Activated T-helper 2 cell treated with anti-CD3 and anti-CD28 coated beads, Interferon-gamma antibody, Interleukin-2, Interleukin-4, amounts not matched to agents 10 μg/mL and 5 μg/mL and 100 μg/mL, durations not matched to agents 14 hours and 24 hours and 36 hours (primary cell): ENCODE measurements around the gene UQCRHL. TPM values are rescaled to one million over a fixed set of nuclear protein-coding genes. Genes with fewer than 3 reads are reported as not detected.
"Not testable (repeated sequence)": the region's sequence is repeated elsewhere in the genome, so short reads cannot be mapped to it uniquely, and the experiment has no call there.

Experiments used
- DNase-seq: peaks from one replicate; pipeline ENCODE4 v3.0.0; 2021; ENCODE audit warnings: low spot score
- H3K27ac Mint-ChIP-seq: one replicate; pipeline ENCODE4 v1.8.0; 2021; ENCODE audit warnings: mixed read lengths
- H3K27me3 Mint-ChIP-seq: one replicate; pipeline ENCODE4 v1.8.0; 2021; ENCODE audit warnings: low read depth, mixed read lengths
- H3K36me3 Mint-ChIP-seq: one replicate; pipeline ENCODE4 v1.8.0; 2021; ENCODE audit warnings: low read depth, mixed read lengths
- H3K4me1 Mint-ChIP-seq: one replicate; pipeline ENCODE4 v1.8.0; 2021; ENCODE audit warnings: low read depth, mixed read lengths
- H3K4me3 Mint-ChIP-seq: one replicate; pipeline ENCODE4 v1.8.0; 2021; ENCODE audit warnings: low read depth, mild to moderate bottlenecking, moderate library complexity, mixed read lengths
- H3K9me3 Mint-ChIP-seq: one replicate; pipeline ENCODE4 v1.8.0; 2021; ENCODE audit warnings: mixed read lengths
- intact Hi-C: fragments of 100-400 bp; cut with micrococcal nuclease; formaldehyde crosslinking; loops from one replicate; pipeline ENCODE4 v1.15.1; 2023
- total RNA-seq: library from RNA; stranded (reverse); gene quantifications from 2 replicates; pipeline ENCODE4 v1.2.3, GENCODE V29; 2022

The UQCRHL gene
- total RNA-seq, 1 donor from 2014 or later = 1.5 TPM

DNA sequence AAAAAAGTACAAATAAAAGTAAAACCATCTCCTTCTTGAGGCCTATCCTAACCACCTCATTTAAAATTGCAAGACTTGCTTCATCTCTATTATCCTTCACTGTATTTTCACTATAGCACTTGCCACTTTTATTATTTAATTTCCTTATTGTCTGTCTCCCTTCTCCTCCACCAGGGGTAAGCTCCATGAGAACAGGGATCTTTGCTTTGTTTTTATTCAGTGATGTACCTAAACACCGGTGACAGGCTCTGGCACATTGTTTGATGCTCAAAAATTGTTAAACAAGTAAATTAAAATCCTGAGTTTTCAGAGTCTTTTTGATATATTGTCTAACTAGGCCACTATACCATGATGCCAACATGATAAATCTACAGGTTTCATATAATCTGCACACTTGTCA, 22.8 kb upstream of the UQCRHL start:
- Mint-ChIP-seq H3K4me3 (no peak overlapping the region), H3K4me1 (peaks cover 22% of the 10 kb centered on the region), H3K27me3 (no peaks in the 10 kb centered on the region), H3K27ac (no peak overlapping the region), H3K36me3 (peaks cover 9% of the 10 kb centered on the region), H3K9me3 (no peaks in the 10 kb centered on the region)
- no peak for DNase-seq
- intact Hi-C loops = no loop called here

- DNase-seq, H3K36me3 Mint-ChIP-seq, H3K27ac Mint-ChIP-seq, H3K9me3 Mint-ChIP-seq, H3K27me3 Mint-ChIP-seq, H3K4me3 Mint-ChIP-seq, intact Hi-C loops: not testable (repeated sequence)
- H3K4me1 Mint-ChIP-seq = peaks cover 22% of the 10 kb centered on the region
Observed at GRCh38 chr1:15828931-15829330, 21.5 kb upstream of the UQCRHL start.

DNA sequence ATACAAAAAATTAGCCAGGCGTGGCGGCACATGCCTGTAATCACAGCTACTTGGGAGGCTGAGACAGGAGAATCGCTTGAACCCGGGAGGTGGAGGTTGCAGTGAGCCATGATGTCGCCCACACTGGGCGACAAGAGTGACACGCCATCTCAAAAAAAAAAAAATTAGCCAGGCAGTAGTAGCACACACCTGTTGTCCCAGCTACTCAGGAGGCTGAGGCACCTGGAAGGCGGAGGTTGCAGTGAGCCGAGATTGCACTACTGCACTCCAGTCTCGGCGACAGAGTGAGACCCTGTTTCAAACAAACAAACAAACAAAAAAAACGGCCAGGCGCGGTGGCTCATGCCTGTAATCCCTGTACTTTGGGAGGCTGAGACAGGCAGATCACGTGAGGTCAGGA, 20.1 kb upstream of the UQCRHL start:
- H3K27me3 Mint-ChIP-seq, intact Hi-C loops, H3K9me3 Mint-ChIP-seq, DNase-seq, H3K27ac Mint-ChIP-seq, H3K4me3 Mint-ChIP-seq, H3K36me3 Mint-ChIP-seq: not testable (repeated sequence)
- H3K4me1 Mint-ChIP-seq = peaks cover 17% of the 10 kb centered on the region

- peaks cover 4% of the 10 kb centered on the region for H3K36me3 Mint-ChIP-seq
- no peaks in the 10 kb centered on the region for H3K9me3 Mint-ChIP-seq
- no peaks in the 10 kb centered on the region for H3K27me3 Mint-ChIP-seq
Observed at GRCh38 chr1:15826810-15827507, 19.5 kb upstream of the UQCRHL start.

DNA sequence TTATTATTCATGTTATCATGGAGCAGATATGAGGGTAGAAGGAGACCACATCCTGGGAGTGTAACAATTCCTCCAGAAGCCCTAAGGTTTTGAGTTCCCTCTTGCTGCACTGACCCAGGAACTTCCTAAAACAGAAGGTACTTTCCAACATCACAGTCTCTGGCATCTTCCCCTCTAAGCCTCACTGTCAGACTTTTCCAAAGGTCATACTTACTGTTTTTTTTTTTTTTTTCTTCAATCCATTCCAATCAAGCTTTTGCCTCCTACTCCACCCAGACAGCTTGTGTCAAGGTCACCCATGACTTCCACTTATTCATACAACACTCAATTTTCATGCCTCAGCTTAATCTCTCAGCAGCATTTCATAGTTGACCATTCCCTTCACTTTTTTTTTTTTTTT, 18.4 kb upstream of the UQCRHL start:
- no peaks in the 10 kb centered on the region for H3K27me3 Mint-ChIP-seq
- H3K36me3 Mint-ChIP-seq = no peaks in the 10 kb centered on the region
- no peak overlapping the region for H3K4me3 Mint-ChIP-seq
- no peak for DNase-seq
- no peaks in the 10 kb centered on the region for H3K9me3 Mint-ChIP-seq
- intact Hi-C loops = no loop called here
- H3K27ac Mint-ChIP-seq = no peak overlapping the region
- H3K4me1 Mint-ChIP-seq = peaks cover 12% of the 10 kb centered on the region

More at GRCh38 chr1:15826810-15827507, 19.5 kb upstream of the UQCRHL start:
- DNase-seq = no peak
- no peak overlapping the region for H3K4me3 Mint-ChIP-seq
- H3K27ac Mint-ChIP-seq = no peak overlapping the region
- H3K4me1 Mint-ChIP-seq = peaks cover 16% of the 10 kb centered on the region
- intact Hi-C loops = no loop called here

- DNase-seq = no peak
- Mint-ChIP-seq H3K9me3 (no peaks in the 10 kb centered on the region), H3K27ac (no peak overlapping the region), H3K4me1 (peaks cover 6% of the 10 kb centered on the region), H3K36me3 (no peaks in the 10 kb centered on the region), H3K4me3 (no peak overlapping the region), H3K27me3 (no peaks in the 10 kb centered on the region)
- intact Hi-C loops = no loop called here
Observed at GRCh38 chr1:15820478-15820877, 13.0 kb upstream of the UQCRHL start.

- H3K4me1 Mint-ChIP-seq = peaks cover 6% of the 10 kb centered on the region
- no peaks in the 10 kb centered on the region for H3K36me3 Mint-ChIP-seq
- no peak overlapping the region for H3K27ac Mint-ChIP-seq
- intact Hi-C loops = loop anchor here (5.0 kb wide), 1 partner anchor 241 kb away; no protein-coding TSS in a partner anchor
- no peak overlapping the region for H3K4me3 Mint-ChIP-seq
- DNase-seq = no peak
- H3K9me3 Mint-ChIP-seq = no peaks in the 10 kb centered on the region
- no peaks in the 10 kb centered on the region for H3K27me3 Mint-ChIP-seq
Observed at GRCh38 chr1:15816674-15817073, 9.2 kb upstream of the UQCRHL start.

DNA sequence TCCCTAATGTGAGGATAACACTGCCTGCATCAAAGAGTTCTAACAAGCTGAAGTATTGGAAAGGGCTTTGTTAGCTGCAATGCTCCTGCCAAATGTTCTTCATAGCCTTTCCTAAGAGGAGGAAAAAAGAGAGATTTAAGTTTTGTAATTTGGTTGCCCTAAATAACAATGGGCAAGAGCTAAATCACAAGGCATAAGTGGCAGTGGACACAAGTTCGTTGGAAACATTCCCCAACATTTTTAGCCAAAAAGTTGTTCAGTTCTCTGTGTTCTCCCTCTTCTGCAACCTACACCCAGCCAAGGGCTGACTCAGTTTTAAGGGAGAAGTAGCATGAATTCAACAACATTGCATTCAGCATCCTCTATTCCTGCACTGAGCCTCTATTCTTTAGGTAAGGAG, 2.6 kb upstream of the UQCRHL start:
- Mint-ChIP-seq H3K4me1 (no peaks in the 10 kb centered on the region), H3K4me3 (no peak overlapping the region), H3K36me3 (no peaks in the 10 kb centered on the region), H3K27ac (no peak overlapping the region), H3K27me3 (no peaks in the 10 kb centered on the region), H3K9me3 (no peaks in the 10 kb centered on the region)
- intact Hi-C loops = no loop called here
- no peak for DNase-seq

DNA sequence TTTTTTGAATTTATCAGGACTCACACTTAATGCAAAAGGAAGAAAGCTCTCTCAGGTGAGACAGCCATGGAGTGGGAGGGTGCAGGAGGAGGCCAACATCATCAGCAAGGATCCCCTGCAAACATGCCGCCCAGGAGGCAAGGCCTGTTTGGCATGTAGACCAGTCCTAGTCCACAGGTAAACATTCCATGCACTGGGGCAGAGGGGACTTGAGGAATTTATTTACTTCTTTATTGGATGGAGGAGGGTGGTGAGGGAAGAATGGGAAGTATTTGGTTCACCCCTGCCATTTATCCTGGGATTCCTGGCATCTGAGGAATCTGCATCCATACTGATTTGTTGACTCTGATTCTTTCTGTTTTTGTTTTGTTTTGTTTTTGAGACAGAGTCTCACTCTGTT, 1.5 kb upstream of the UQCRHL start:
- DNase-seq = no peak
- H3K27me3 Mint-ChIP-seq = no peaks in the 10 kb centered on the region
- H3K9me3 Mint-ChIP-seq = no peaks in the 10 kb centered on the region
- H3K36me3 Mint-ChIP-seq = no peaks in the 10 kb centered on the region
- no peak overlapping the region for H3K4me3 Mint-ChIP-seq
- no peaks in the 10 kb centered on the region for H3K4me1 Mint-ChIP-seq
- intact Hi-C loops = no loop called here
- no peak overlapping the region for H3K27ac Mint-ChIP-seq

DNA sequence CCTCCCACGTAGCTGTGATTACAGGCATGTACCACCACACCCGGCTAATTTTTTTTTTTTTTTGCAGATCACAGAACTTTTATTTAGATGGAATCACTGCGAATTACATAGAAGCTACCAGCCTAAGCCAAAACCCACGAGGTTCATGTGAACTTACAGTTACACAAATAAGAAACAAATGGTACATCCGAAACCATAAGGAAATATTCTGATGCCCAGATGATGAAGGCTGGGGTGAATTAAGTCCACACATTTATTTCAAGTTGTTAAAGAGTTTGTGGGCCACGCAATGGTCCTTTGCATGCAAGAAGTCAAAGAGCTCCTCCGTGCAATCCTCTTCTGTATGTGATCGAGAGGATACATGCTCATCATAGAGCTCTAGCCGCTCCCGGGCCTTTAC, 328 bp downstream of the UQCRHL start:
- no peak for DNase-seq
- Mint-ChIP-seq H3K4me3 (no peak overlapping the region), H3K27ac (no peak overlapping the region), H3K9me3 (no peaks in the 10 kb centered on the region), H3K4me1 (no peaks in the 10 kb centered on the region), H3K36me3 (no peaks in the 10 kb centered on the region), H3K27me3 (peaks cover 2% of the 10 kb centered on the region)
- intact Hi-C loops = no loop called here

DNA sequence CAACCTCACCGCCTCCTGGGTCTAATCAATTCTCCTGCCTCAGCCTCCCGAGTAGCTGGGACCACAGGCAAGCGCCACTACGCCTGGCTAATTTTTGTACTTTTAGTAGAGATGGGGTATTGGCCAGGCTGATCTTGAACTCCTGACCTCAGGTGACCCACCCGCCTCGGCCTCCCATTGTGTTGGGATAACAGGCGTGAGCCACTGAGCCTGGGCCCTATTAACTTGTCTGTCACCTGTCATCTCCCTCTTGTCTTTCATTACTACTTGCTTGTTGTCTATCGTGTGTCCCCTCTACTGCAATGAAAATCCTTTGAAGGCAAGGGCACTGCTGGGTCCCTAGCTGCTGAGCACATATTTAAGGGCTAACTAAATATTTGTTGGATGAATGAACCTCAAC, 3.4 kb downstream of the UQCRHL start:
- Mint-ChIP-seq H3K27me3 (peaks cover 5% of the 10 kb centered on the region), H3K4me3 (no peak overlapping the region), H3K9me3 (no peaks in the 10 kb centered on the region), H3K4me1 (peaks cover 3% of the 10 kb centered on the region), H3K27ac (no peak overlapping the region), H3K36me3 (no peaks in the 10 kb centered on the region)
- intact Hi-C loops = no loop called here
- DNase-seq = no peak

DNA sequence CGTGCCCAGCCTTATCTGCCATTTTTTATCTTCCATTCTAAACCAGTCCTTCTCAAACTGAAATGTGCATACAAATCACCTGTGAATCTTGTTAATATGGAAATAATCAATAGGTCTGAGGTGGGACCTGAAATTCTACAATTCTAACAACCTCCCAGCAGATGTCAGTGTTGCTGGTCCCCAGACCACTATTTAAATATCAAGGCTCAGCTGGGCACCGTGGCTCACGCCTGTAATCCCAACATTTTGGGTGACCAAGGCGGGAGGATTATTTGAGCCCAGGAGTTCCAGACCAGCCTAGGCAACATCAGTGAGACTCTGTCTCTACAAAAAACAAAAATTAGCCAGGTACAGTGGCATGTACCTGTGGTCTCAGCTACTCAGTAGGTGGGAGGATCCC, 4.1 kb downstream of the UQCRHL start:
- peaks cover 4% of the 10 kb centered on the region for H3K4me1 Mint-ChIP-seq
- DNase-seq = no peak
- no peak overlapping the region for H3K4me3 Mint-ChIP-seq
- no peaks in the 10 kb centered on the region for H3K36me3 Mint-ChIP-seq
- no peaks in the 10 kb centered on the region for H3K9me3 Mint-ChIP-seq
- H3K27ac Mint-ChIP-seq = no peak overlapping the region
- intact Hi-C loops = no loop called here
- H3K27me3 Mint-ChIP-seq = peaks cover 5% of the 10 kb centered on the region

DNA sequence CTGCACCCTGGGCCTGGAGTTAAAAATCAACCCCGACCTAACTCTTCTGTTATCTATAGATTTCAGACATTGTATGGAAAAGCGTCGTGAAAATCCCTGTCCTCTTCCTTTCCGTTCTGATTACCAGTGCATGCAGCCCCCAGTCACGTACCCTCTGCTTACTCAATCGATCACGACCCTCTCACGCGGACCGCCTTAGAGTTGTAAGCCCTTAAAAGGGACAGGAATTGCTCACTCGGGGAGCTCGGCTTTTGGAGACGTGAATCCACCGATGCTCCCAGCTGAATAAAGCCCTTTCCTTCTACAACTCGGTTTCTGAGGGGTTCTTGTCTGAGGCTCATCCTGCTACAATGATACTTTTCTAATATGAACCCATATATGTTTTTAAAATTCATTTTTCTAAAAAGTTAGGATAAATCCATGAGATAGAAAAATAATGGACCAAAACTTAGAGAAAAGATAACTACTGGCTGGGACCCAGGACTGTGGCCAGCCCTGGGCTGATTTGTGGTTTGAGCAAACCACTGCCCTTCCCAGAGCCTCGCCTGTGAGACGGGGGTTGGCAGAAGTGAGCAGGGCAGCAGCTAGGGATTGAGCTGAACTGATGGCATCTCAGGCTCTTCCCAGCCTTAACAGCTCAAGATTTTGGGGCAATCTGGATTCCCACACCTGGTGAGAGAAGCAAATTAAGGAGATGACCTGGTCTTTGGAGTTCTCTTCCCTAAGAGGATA, 5.0 kb downstream of the UQCRHL start:
- DNase-seq = no peak
- Mint-ChIP-seq H3K4me1 (peaks cover 4% of the 10 kb centered on the region), H3K27me3 (peaks cover 5% of the 10 kb centered on the region), H3K27ac (no peak overlapping the region), H3K4me3 (no peak overlapping the region), H3K9me3 (no peaks in the 10 kb centered on the region), H3K36me3 (no peaks in the 10 kb centered on the region)
- intact Hi-C loops = no loop called here
